ENCODE measurements around the gene SLC39A2.
"Not testable (repeated sequence)": the region's sequence is repeated elsewhere in the genome, so short reads cannot be mapped to it uniquely, and the experiment has no call there.

SLC39A2 gene

GRCh38 chr14:20998674-20999366, at the start of gene SLC39A2:
SLC39A2 (plus strand) TSS chr14:20999293; CDS start chr14:20999447, 154 bp downstream.
- DNase-seq (ENCODE audit: low read depth) = no peak

GRCh38 chr14:20954736-20955537, 44.2 kb upstream of the SLC39A2 start, which contains the start of gene RNASE2:
RNASE2 (plus strand) TSS chr14:20955487; CDS start chr14:20955772, 285 bp downstream.
- not testable (repeated sequence) for DNase-seq (ENCODE audit: low read depth)

GRCh38 chr14:20955538-20955873, 43.6 kb upstream of the SLC39A2 start:
- not testable (repeated sequence) for DNase-seq (ENCODE audit: low read depth)

GRCh38 chr14:20956376-20956976, 42.6 kb upstream of the SLC39A2 start:
- DNase-seq (ENCODE audit: low read depth) = no peak

GRCh38 chr14:20958946-20959345, 40.1 kb upstream of the SLC39A2 start:
- not testable (repeated sequence) for DNase-seq (ENCODE audit: low read depth)

GRCh38 chr14:20969336-20969735, 29.8 kb upstream of the SLC39A2 start:
- DNase-seq (ENCODE audit: low read depth) = no peak

GRCh38 chr14:20970647-20970982, 28.5 kb upstream of the SLC39A2 start:
- no peak for DNase-seq (ENCODE audit: low read depth)

GRCh38 chr14:20970983-20971704, 27.9 kb upstream of the SLC39A2 start:
- DNase-seq (ENCODE audit: low read depth) = peak; percentile 68

GRCh38 chr14:20971705-20972021, 27.4 kb upstream of the SLC39A2 start:
- no peak for DNase-seq (ENCODE audit: low read depth)

- DNase-seq (ENCODE audit: low read depth) = no peak
These were observed 25.6 kb upstream of the SLC39A2 start for GRCh38 chr14:20973501-20973900.

- DNase-seq (ENCODE audit: low read depth) = no peak
These were observed 22.8 kb upstream of the SLC39A2 start for GRCh38 chr14:20976291-20976690.

- no peak for DNase-seq (ENCODE audit: low read depth)
These were observed 20.4 kb upstream of the SLC39A2 start for GRCh38 chr14:20978687-20979086.

GRCh38 chr14:20980906-20981305, 18.2 kb upstream of the SLC39A2 start:
- DNase-seq (ENCODE audit: low read depth) = no peak

GRCh38 chr14:20982646-20983369, 16.3 kb upstream of the SLC39A2 start:
- DNase-seq (ENCODE audit: low read depth) = no peak

GRCh38 chr14:20985650-20986049, 13.4 kb upstream of the SLC39A2 start:
- not testable (repeated sequence) for DNase-seq (ENCODE audit: low read depth)

GRCh38 chr14:20986811-20987210, 12.3 kb upstream of the SLC39A2 start:
- DNase-seq (ENCODE audit: low read depth) = peak; percentile 79

GRCh38 chr14:20988717-20989470, 10.2 kb upstream of the SLC39A2 start:
- DNase-seq (ENCODE audit: low read depth) = no peak

- DNase-seq (ENCODE audit: low read depth) = no peak
These were observed 9.7 kb upstream of the SLC39A2 start for GRCh38 chr14:20989471-20989786.

GRCh38 chr14:20989787-20990600, 9.1 kb upstream of the SLC39A2 start, which contains the start of gene METTL17:
METTL17 (plus strand) TSS chr14:20989980; CDS start chr14:20990003, 23 bp downstream.
- peak; percentile 94 for DNase-seq (ENCODE audit: low read depth)

- no peak for DNase-seq (ENCODE audit: low read depth)
These were observed 2.6 kb upstream of the SLC39A2 start for GRCh38 chr14:20996521-20996920.

All from HS-27A (cell line).